Measurements from ENCODE around the gene AVPR1B.
A peak's percentile ranks its signal among the peaks of the same experiment; 100 is the strongest.

The AVPR1B gene

GRCh38 chr1:206111271-206111927, 5.8 kb downstream of the AVPR1B start:
- no peak for DNase-seq

- no peak for DNase-seq
Measured at GRCh38 chr1:206110820-206111219, 6.4 kb downstream of the AVPR1B start.

GRCh38 chr1:206110161-206110560, 7.0 kb downstream of the AVPR1B start:
- DNase-seq, result no peak

GRCh38 chr1:206109718-206110117, 7.5 kb downstream of the AVPR1B start:
- no peak for DNase-seq

- DNase-seq, result no peak
Measured at GRCh38 chr1:206108635-206109034, 8.6 kb downstream of the AVPR1B start.

GRCh38 chr1:206107168-206107544, 10.0 kb downstream of the AVPR1B start:
- no peak for DNase-seq

GRCh38 chr1:206106328-206107167, 10.6 kb downstream of the AVPR1B start:
- peak; percentile 78 for DNase-seq

GRCh38 chr1:206105464-206105995, 11.7 kb downstream of the AVPR1B start:
- no peak for DNase-seq

GRCh38 chr1:206103979-206104378, 13.2 kb downstream of the AVPR1B start:
- DNase-seq, result no peak

GRCh38 chr1:206102292-206102936, 14.8 kb downstream of the AVPR1B start:
- DNase-seq, result no peak

GRCh38 chr1:206101351-206102045, 15.7 kb downstream of the AVPR1B start:
- no peak for DNase-seq

- DNase-seq, result no peak
Measured at GRCh38 chr1:206100226-206100815, 16.9 kb downstream of the AVPR1B start.

GRCh38 chr1:206098242-206098919, 18.8 kb downstream of the AVPR1B start:
- no peak for DNase-seq

- no peak for DNase-seq
Measured at GRCh38 chr1:206097381-206097780, 19.8 kb downstream of the AVPR1B start.

- no peak for DNase-seq
Measured at GRCh38 chr1:206094024-206094423, 23.2 kb downstream of the AVPR1B start.

GRCh38 chr1:206089341-206089740, 27.8 kb downstream of the AVPR1B start:
- no peak for DNase-seq

GRCh38 chr1:206087091-206087490, 30.1 kb downstream of the AVPR1B start:
- DNase-seq, result no peak

- DNase-seq, result no peak
Measured at GRCh38 chr1:206083750-206084149, 33.4 kb downstream of the AVPR1B start.

- no peak for DNase-seq
Measured at GRCh38 chr1:206082831-206083695, 34.1 kb downstream of the AVPR1B start.

GRCh38 chr1:206081856-206082255, 35.3 kb downstream of the AVPR1B start:
- DNase-seq, result peak; percentile 66

Measured in NCI-H1092 treated with DMSO at 0.1 percent for 48 hours (cell line).